ENCODE data around the gene RAB44. TPM values are rescaled to one million over a fixed set of nuclear protein-coding genes. Genes with fewer than 3 reads are reported as not detected.
A peak's percentile ranks its signal among the peaks of the same experiment; 100 is the strongest.

The RAB44 gene
- total RNA-seq, 1 donor from 2014 or later = not detected

DNA sequence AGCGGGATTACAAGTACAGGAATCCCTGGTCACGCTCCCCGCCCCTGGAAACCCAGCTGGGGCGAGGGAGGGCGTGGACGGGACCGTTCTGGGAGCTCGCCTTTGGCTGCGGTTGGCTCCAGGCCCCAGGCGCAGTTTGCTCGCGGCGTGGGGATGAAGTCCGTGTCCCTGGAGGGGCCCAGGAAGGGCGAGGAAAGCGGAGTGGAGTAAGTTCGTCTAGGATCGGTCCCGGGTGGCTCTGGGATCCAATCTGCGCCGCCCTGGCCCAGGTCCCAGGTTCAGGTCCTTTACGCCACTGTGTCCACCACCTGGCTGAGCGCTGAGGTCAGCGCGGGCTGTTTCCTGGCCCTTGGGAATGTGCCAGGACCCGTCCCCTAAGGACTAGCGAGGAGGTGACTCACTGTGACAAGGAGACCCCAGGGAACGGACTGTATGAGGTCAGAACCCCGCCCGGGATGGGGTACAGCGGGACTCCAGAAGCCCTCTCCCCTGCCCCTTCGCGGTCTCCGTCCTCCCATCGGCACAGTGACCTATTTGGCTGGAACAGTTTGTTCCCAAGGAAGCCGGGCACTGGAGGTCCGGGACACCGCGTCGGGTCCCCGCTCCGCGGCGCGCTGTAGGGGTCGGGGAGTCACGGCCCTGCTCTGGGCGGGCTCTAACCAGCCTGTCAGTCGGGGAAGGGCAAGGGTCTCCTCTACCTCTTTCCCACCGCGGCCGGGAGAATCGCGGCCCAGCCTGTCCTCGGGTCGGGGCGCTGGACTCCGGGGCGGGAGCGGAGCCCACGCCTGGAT is 18.4 kb upstream of the RAB44 start:
- no peak overlapping the region for H3K27ac ChIP-seq
- H3K27me3 Mint-ChIP-seq (ENCODE audit: insufficient read depth, low read depth) = peaks cover 44% of the 10 kb centered on the region

GRCh38 chr6:36682328-36683144 is 15.1 kb upstream of the RAB44 start:
- Mint-ChIP-seq H3K36me3 (no peaks in the 10 kb centered on the region), H3K27ac (no peak overlapping the region), H3K4me1 (peaks cover 19% of the 10 kb centered on the region), H3K9me3 (no peaks in the 10 kb centered on the region), H3K4me3 (no peak overlapping the region), H3K27me3 (ENCODE audit: insufficient read depth, low read depth) (peaks cover 36% of the 10 kb centered on the region)
- H3K36me3 ChIP-seq = no peaks in the 10 kb centered on the region
- peaks cover 12% of the 10 kb centered on the region for H3K4me1 ChIP-seq
- no peaks in the 10 kb centered on the region for H3K9me3 ChIP-seq (ENCODE audit: low read depth)
- no peak for TF ChIP-seq EZH2 (IDR thresholded peaks at IDR 0.05)
- no peak for TF ChIP-seq CTCF (IDR thresholded peaks at IDR 0.05)
- no peak for TF ChIP-seq EZH2phosphoT487 (IDR thresholded peaks at IDR 0.05)
- peaks cover 31% of the 10 kb centered on the region for H4K20me1 ChIP-seq (ENCODE audit: low read depth)
- no peak for DNase-seq (ENCODE audit: low spot score)
- no peak overlapping the region for H3K4me2 ChIP-seq
- H3K27ac ChIP-seq = no peak overlapping the region
- no peak overlapping the region for H3K4me3 ChIP-seq
- H3K79me2 ChIP-seq (ENCODE audit: low read depth) = peaks cover 48% of the 10 kb centered on the region
- no peak overlapping the region for H2AFZ ChIP-seq (replicated peaks)
- H3K9ac ChIP-seq = no peak overlapping the region
- peaks cover 25% of the 10 kb centered on the region for H3K27me3 ChIP-seq
- peaks cover 24% of the 10 kb centered on the region for H3F3A ChIP-seq (ENCODE audit: low read depth)

More for the DNA sequence above, 18.4 kb upstream of the RAB44 start:
- DNase-seq (ENCODE audit: low spot score) = peak; percentile 63
- Histone ChIP-seq H3F3A (ENCODE audit: low read depth) (peaks cover 39% of the 10 kb centered on the region), H3K9ac (no peak overlapping the region), H4K20me1 (ENCODE audit: low read depth) (peaks cover 31% of the 10 kb centered on the region), H3K79me2 (ENCODE audit: low read depth) (peaks cover 48% of the 10 kb centered on the region), H3K4me2 (peak overlapping the region; percentile 86), H3K36me3 (no peaks in the 10 kb centered on the region), H2AFZ (replicated peaks) (peak overlapping the region; percentile 28), H3K27me3 (peaks cover 25% of the 10 kb centered on the region), H3K9me3 (ENCODE audit: low read depth) (no peaks in the 10 kb centered on the region), H3K4me1 (peaks cover 32% of the 10 kb centered on the region), H3K4me3 (peak overlapping the region; percentile 65)
- Mint-ChIP-seq H3K4me3 (peak overlapping the region; percentile 83), H3K9me3 (no peaks in the 10 kb centered on the region), H3K4me1 (peaks cover 21% of the 10 kb centered on the region), H3K36me3 (no peaks in the 10 kb centered on the region), H3K27ac (no peak overlapping the region)
- TF ChIP-seq EZH2phosphoT487 (IDR thresholded peaks at IDR 0.05) = no peak
- no peak for TF ChIP-seq EZH2 (IDR thresholded peaks at IDR 0.05)
- TF ChIP-seq CTCF (IDR thresholded peaks at IDR 0.05) = no peak

- Histone ChIP-seq H3K36me3 (no peaks in the 10 kb centered on the region), H3K9me3 (ENCODE audit: low read depth) (no peaks in the 10 kb centered on the region), H3K27ac (no peak overlapping the region), H3K4me2 (no peak overlapping the region), H3F3A (ENCODE audit: low read depth) (peaks cover 17% of the 10 kb centered on the region), H2AFZ (replicated peaks) (no peak overlapping the region), H4K20me1 (ENCODE audit: low read depth) (peaks cover 31% of the 10 kb centered on the region), H3K9ac (no peak overlapping the region), H3K4me3 (no peak overlapping the region), H3K79me2 (ENCODE audit: low read depth) (peaks cover 48% of the 10 kb centered on the region), H3K4me1 (peaks cover 5% of the 10 kb centered on the region), H3K27me3 (peaks cover 25% of the 10 kb centered on the region)
- peaks cover 30% of the 10 kb centered on the region for H3K27me3 Mint-ChIP-seq (ENCODE audit: insufficient read depth, low read depth)
- no peak overlapping the region for H3K27ac Mint-ChIP-seq
- no peaks in the 10 kb centered on the region for H3K9me3 Mint-ChIP-seq
- no peaks in the 10 kb centered on the region for H3K36me3 Mint-ChIP-seq
- no peak overlapping the region for H3K4me3 Mint-ChIP-seq
- peaks cover 14% of the 10 kb centered on the region for H3K4me1 Mint-ChIP-seq
- DNase-seq (ENCODE audit: low spot score) = no peak
- no peak for TF ChIP-seq CTCF (IDR thresholded peaks at IDR 0.05)
- no peak for TF ChIP-seq EZH2phosphoT487 (IDR thresholded peaks at IDR 0.05)
- no peak for TF ChIP-seq EZH2 (IDR thresholded peaks at IDR 0.05)
Observed at GRCh38 chr6:36683145-36683655, 14.4 kb upstream of the RAB44 start.
